EL (cell line): ENCODE measurements around the gene IL2RG.

Experiments
- DNase-seq: peaks from one replicate; pipeline ENCODE4 v3.0.0-alpha.2; 2016

IL2RG gene

DNA sequence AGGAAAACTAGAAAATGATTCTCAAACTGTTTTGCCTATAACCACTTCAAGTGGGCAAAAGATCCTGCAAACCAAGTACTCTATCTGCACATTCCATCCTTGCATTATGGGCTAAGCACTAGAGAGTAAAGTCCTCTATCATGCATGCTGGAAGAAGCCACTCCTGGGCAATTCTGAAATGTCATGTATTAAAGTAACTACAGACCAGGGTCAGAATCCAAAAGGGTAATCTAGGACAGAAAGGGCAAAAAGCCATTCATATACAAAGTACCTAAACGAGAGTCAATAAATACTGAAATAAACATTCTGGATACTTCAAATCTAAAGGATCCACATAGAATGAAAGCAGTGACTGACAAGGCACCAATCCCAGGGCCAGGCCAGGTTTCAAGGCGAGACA lies 44.3 kb downstream of the IL2RG start:
- no peak for DNase-seq

DNA sequence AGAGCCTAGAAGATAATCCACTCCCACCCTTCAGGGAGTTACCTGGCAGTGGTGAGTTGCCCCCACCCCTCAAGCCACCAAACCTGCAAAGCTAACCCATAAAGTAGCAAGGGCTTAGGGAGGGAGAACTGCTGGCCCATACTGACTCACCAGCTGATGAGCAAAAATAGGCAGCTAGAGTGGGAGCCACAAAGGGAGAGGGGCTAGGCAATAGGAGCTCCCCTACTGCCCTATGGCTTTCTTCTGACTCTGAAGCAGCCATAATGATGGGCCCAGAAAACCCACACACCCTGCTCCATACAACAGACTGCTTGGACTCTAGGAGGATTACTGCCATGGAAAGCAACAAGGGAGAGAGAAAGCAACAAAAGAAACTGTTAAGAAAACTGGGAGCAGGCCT lies 51.2 kb downstream of the IL2RG start:
- no peak for DNase-seq

DNA sequence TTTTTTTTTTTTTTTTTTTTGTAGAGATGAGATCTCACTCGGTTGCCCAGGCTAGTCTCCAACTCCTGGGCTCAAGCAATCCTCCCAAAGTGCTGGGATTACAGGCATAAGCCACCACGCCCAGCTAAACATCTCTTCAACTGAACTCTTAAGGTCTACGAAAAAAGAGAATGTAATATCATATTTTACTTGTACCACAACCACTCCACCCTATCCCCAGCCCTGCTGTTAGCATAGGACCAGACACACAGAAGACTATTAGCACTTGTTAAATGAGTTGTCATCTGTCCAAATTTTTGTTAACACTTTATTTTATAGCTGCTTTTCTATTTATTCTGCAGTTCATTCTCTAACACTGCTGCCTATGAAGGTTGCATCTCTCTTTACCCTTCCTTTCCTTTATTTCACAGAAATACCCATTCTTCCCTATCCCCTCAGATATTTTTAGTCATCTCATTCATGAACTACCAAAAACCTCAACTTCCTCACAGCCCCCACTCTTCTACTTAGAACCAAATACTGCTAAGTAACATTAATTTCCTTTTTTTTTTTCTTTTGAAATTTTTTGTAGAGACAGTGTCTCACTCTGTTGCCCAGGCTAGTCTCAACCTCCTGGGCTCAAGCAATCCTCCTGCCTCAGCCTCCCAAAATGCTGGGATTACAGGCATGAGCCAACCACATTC lies 53.4 kb downstream of the IL2RG start:
- DNase-seq: no peak
